H1 (cell line): ENCODE data around the gene CNGA4. TPM values are rescaled to one million over a fixed set of nuclear protein-coding genes. Genes with fewer than 3 reads are reported as not detected.

Experiments used
- CTCF ChIA-PET: fragments of 300-600 bp; sonication (Branson Sonifier 250); formaldehyde crosslinking; loops from one replicate; lab custom pipeline; 2021; ENCODE audit not compliant: partially characterized antibody; lab: Charles Lee
- POLR2A ChIA-PET: fragments of 300-600 bp; sonication (Branson Sonifier 250); formaldehyde crosslinking; loops from one replicate; lab custom pipeline; 2021; ENCODE audit warnings: inconsistent platforms; ENCODE audit not compliant: partially characterized antibody; lab: Charles Lee
- DNase-seq, 2 experiments: peaks; one replicate each; pipeline versions ENCODE4 v3.0.0 to v3.0.0-alpha.2; 2010 to 2022; ENCODE audit warnings: low spot score in 2 of 2, low read depth in 1 of 2, mixed read lengths in 1 of 2
- FAIRE-seq: peaks from 2 replicates; lab custom pipeline; 2011; peaks lifted over from hg19 to GRCh38; lab: Jason Lieb, UNC
- H2AFZ ChIP-seq: 2 replicates; pipeline ENCODE4 v1.8.1; 2012; ENCODE audit warnings: low read length, inconsistent platforms
- H2AK5ac ChIP-seq: 2 replicates; pipeline ENCODE4 v1.6.1; 2013; ENCODE audit warnings: low read depth, low read length
- H2BK120ac ChIP-seq: replicated peaks from 2 replicates; pipeline ENCODE3; 2013; ENCODE audit warnings: low read depth, low read length, inconsistent platforms
- H2BK12ac ChIP-seq: 2 replicates; pipeline ENCODE4 v1.6.1; 2013; ENCODE audit warnings: low read depth, low read length
- H2BK15ac ChIP-seq: 2 replicates; pipeline ENCODE4 v1.6.1; 2013; ENCODE audit warnings: low read length
- H2BK20ac ChIP-seq: 2 replicates; pipeline ENCODE4 v1.6.1; 2013; ENCODE audit warnings: low read length
- H2BK5ac ChIP-seq: 2 replicates; pipeline ENCODE4 v1.6.1; 2013; ENCODE audit warnings: low read depth, low read length
- H3K14ac ChIP-seq: 2 replicates; pipeline ENCODE4 v1.6.1; 2013; ENCODE audit warnings: inconsistent platforms; ENCODE audit not compliant: insufficient read length
- H3K18ac ChIP-seq: 2 replicates; pipeline ENCODE4 v1.6.1; 2013; ENCODE audit warnings: low read length; ENCODE audit errors: extremely low read depth
- H3K23ac ChIP-seq: 2 replicates; pipeline ENCODE4 v1.6.1; 2013; ENCODE audit warnings: inconsistent platforms; ENCODE audit not compliant: insufficient read length
- H3K23me2 ChIP-seq: 2 replicates; pipeline ENCODE4 v1.6.1; 2013; ENCODE audit warnings: low read depth, low read length
- H3K27ac ChIP-seq: 2 replicates; pipeline ENCODE4 v1.6.1; 2011; ENCODE audit warnings: low read depth, low read length, inconsistent platforms
- H3K27me3 ChIP-seq, 4 experiments: replicated peaks in 1 of 4; 1 replicate in 1 of 4; 2 replicates in 3 of 4; pipeline versions ENCODE4 v1.6.1 to v1.8.1; 2011 to 2013; ENCODE audit warnings: low read length in 3 of 4, mild to moderate bottlenecking in 3 of 4, inconsistent platforms in 2 of 4, mixed read lengths in 2 of 4, moderate library complexity in 1 of 4; ENCODE audit not compliant: control insufficient read depth in 3 of 4, insufficient read depth in 3 of 4; ENCODE audit errors: extremely low read depth in 1 of 4
- H3K36me3 ChIP-seq, 4 experiments: 2 replicates each; pipeline versions ENCODE4 v1.6.1 to v1.8.1; 2011 to 2013; ENCODE audit warnings: mild to moderate bottlenecking in 4 of 4, low read length in 3 of 4, moderate library complexity in 2 of 4, control low read depth in 1 of 4, inconsistent platforms in 1 of 4; ENCODE audit not compliant: insufficient read depth in 4 of 4, control insufficient read depth in 2 of 4
- H3K4ac ChIP-seq: replicated peaks from 2 replicates; pipeline ENCODE3; 2013; ENCODE audit warnings: low read length, low read depth, mixed read lengths, inconsistent platforms; ENCODE audit not compliant: insufficient read length
- H3K4me1 ChIP-seq, 4 experiments: replicated peaks in 1 of 4; 1 replicate in 1 of 4; 2 replicates in 3 of 4; pipeline versions ENCODE4 v1.6.1 to v1.8.1; 2011 to 2013; ENCODE audit warnings: low read length in 3 of 4, inconsistent platforms in 2 of 4, mixed read lengths in 1 of 4; ENCODE audit not compliant: insufficient read depth in 4 of 4, control insufficient read depth in 3 of 4
- H3K4me2 ChIP-seq, 2 experiments: 2 replicates each; pipeline versions ENCODE4 v1.6.1 to v1.8.1; 2011 to 2013; ENCODE audit warnings: low read depth in 2 of 2, low read length in 2 of 2, control low read depth in 1 of 2, inconsistent platforms in 1 of 2, mild to moderate bottlenecking in 1 of 2; ENCODE audit not compliant: insufficient read depth in 1 of 2
- H3K4me3 ChIP-seq, 4 experiments: fragments of 200-600, 300-600 bp in 1 of 4; sonication (generic), shearing (Covaris generic), sonication (Bioruptor Twin) in 1 of 4; 2 replicates each; pipeline versions ENCODE4 v1.5.1 to v1.8.1; 2011 to 2016; ENCODE audit warnings: low read length in 4 of 4, low read depth in 3 of 4, control low read depth in 2 of 4, inconsistent platforms in 2 of 4, mild to moderate bottlenecking in 2 of 4, mixed read lengths in 1 of 4, moderate library complexity in 1 of 4; ENCODE audit not compliant: insufficient read depth in 2 of 4; ENCODE audit errors: extremely low read depth in 1 of 4
- H3K56ac ChIP-seq: replicated peaks from 2 replicates; pipeline ENCODE3; 2013; ENCODE audit warnings: low read depth, mild to moderate bottlenecking, mixed read lengths, low read length, inconsistent platforms; ENCODE audit not compliant: insufficient read length
- H3K79me1 ChIP-seq: 2 replicates; pipeline ENCODE4 v1.6.1; 2013; ENCODE audit warnings: low read depth, low read length, control low read depth
- H3K79me2 ChIP-seq, 2 experiments: 2 replicates each; pipeline versions ENCODE4 v1.6.1 to v1.8.1; 2012 to 2013; ENCODE audit warnings: low read length in 2 of 2, mild to moderate bottlenecking in 2 of 2, inconsistent platforms in 1 of 2; ENCODE audit not compliant: insufficient read depth in 2 of 2, control insufficient read depth in 1 of 2
- H3K9ac ChIP-seq, 4 experiments: replicated peaks in 1 of 4; 1 replicate in 1 of 4; 2 replicates in 3 of 4; pipeline versions ENCODE4 v1.6.1 to v1.8.1; 2011 to 2013; ENCODE audit warnings: low read depth in 3 of 4, low read length in 3 of 4, control low read depth in 2 of 4, mild to moderate bottlenecking in 2 of 4, moderate library complexity in 2 of 4, inconsistent platforms in 1 of 4; ENCODE audit errors: extremely low read depth in 1 of 4
- H3K9me3 ChIP-seq, 2 experiments: 2 replicates each; pipeline versions ENCODE4 v1.6.1 to v1.8.1; 2012 to 2013; ENCODE audit warnings: mild to moderate bottlenecking in 2 of 2, moderate library complexity in 2 of 2, control low read depth in 1 of 2, inconsistent platforms in 1 of 2, low read depth in 1 of 2, low read length in 1 of 2, mixed read lengths in 1 of 2; ENCODE audit not compliant: insufficient read depth in 2 of 2
- H4K20me1 ChIP-seq, 2 experiments: replicated peaks in 1 of 2; 2 replicates each; pipeline versions ENCODE3 to v1.8.1; 2011 to 2013; ENCODE audit warnings: inconsistent platforms in 2 of 2, low read length in 2 of 2, mild to moderate bottlenecking in 1 of 2; ENCODE audit not compliant: insufficient read depth in 2 of 2, control insufficient read depth in 1 of 2
- H4K5ac ChIP-seq: 2 replicates; pipeline ENCODE4 v1.6.1; 2013; ENCODE audit warnings: low read length, low read depth, mixed read lengths, inconsistent platforms; ENCODE audit not compliant: insufficient read length
- H4K8ac ChIP-seq: 2 replicates; pipeline ENCODE4 v1.8.0; 2013; ENCODE audit warnings: mild to moderate bottlenecking, moderate library complexity, low read length, inconsistent platforms; ENCODE audit not compliant: insufficient read depth; ENCODE audit errors: extremely low read depth
- H4K91ac ChIP-seq: replicated peaks from 2 replicates; pipeline ENCODE3; 2013; ENCODE audit warnings: low read length, mixed read lengths, inconsistent platforms; ENCODE audit not compliant: insufficient read length
- BRCA1 ChIP-seq: IDR thresholded peaks from 2 replicates; pipeline ENCODE4 v1.6.1; 2012; ENCODE audit warnings: low read depth, low read length, improper control_type of control experiment
- CEBPB ChIP-seq: IDR thresholded peaks from 2 replicates; pipeline ENCODE4 v1.6.1; 2012; ENCODE audit warnings: low read depth, low read length
- CHD1 ChIP-seq: IDR thresholded peaks from 2 replicates; pipeline ENCODE4 v1.6.1; 2012; ENCODE audit warnings: low read depth, low read length, improper control_type of control experiment
- CREB1 ChIP-seq: IDR thresholded peaks from 2 replicates; pipeline ENCODE4 v1.6.1; 2012; ENCODE audit warnings: inconsistent platforms
- CTBP2 ChIP-seq: IDR thresholded peaks from 2 replicates; pipeline ENCODE4 v1.7.0; 2011; ENCODE audit warnings: borderline replicate concordance, mild to moderate bottlenecking, moderate library complexity, mixed read lengths, low read length; ENCODE audit not compliant: insufficient read depth, insufficient read length
- GABPA ChIP-seq: IDR thresholded peaks from 2 replicates; pipeline ENCODE4 v1.6.1; 2011; ENCODE audit warnings: mild to moderate bottlenecking, low read length, moderate library complexity, borderline replicate concordance; ENCODE audit not compliant: insufficient read depth
- HDAC2 ChIP-seq, 2 experiments: fragments of 300-600 bp in 1 of 2; sonication (generic) in 1 of 2; IDR thresholded peaks; 2 replicates each; pipeline ENCODE4 v1.6.1; 2011 to 2012; ENCODE audit warnings: low read depth in 2 of 2, low read length in 2 of 2, mild to moderate bottlenecking in 2 of 2, moderate library complexity in 2 of 2, borderline replicate concordance in 1 of 2, inconsistent platforms in 1 of 2
- NANOG ChIP-seq: IDR thresholded peaks from 2 replicates; pipeline ENCODE4 v1.6.1; 2011; ENCODE audit warnings: low read length, low read depth, mild to moderate bottlenecking, inconsistent platforms; ENCODE audit not compliant: insufficient read depth, poor library complexity, severe bottlenecking
- POLR2AphosphoS5 ChIP-seq: IDR thresholded peaks from 2 replicates; pipeline ENCODE4 v1.6.1; 2011; ENCODE audit warnings: low read depth, low read length
- SIX5 ChIP-seq: IDR thresholded peaks from 2 replicates; pipeline ENCODE4 v1.6.1; 2011; ENCODE audit warnings: mild to moderate bottlenecking, low read depth, low read length
- SRF ChIP-seq: IDR thresholded peaks from 2 replicates; pipeline ENCODE4 v1.6.1; 2011; ENCODE audit warnings: mild to moderate bottlenecking, low read depth, low read length, moderate library complexity
- YY1 ChIP-seq: IDR thresholded peaks from 2 replicates; pipeline ENCODE4 v1.6.1; 2011; ENCODE audit warnings: low read depth, mild to moderate bottlenecking, low read length
- WGBS, 2 experiments: shearing (Covaris generic) in 1 of 2; methylation state at CpG; one replicate each; pipeline versions ENCODE4 v1.1.6 to v1.1.7; 2013 to 2015; ENCODE audit warnings: low lambda C conversion rate in 2 of 2, mixed read lengths in 2 of 2, inconsistent platforms in 1 of 2, low coverage in 1 of 2, missing lambda C conversion rate in 1 of 2; ENCODE audit not compliant: insufficient replicate concordance in 2 of 2, insufficient coverage in 1 of 2, insufficient read length in 1 of 2; ENCODE audit errors: extremely low coverage in 1 of 2, missing lambda C conversion rate in 1 of 2; 5-methylcytosine and 5-hydroxymethylcytosine counted together
- polyA plus RNA-seq, 7 experiments: library from polyadenylated mRNA; depleted of rRNA in 3 of 7; stranded (reverse) in 5 of 7; unstranded in 2 of 7; fragments of >200 nt in 5 of 7; fragments of 200-250 nt in 2 of 7; gene quantifications; 1 replicate in 5 of 7; 2 replicates in 1 of 7; 4 replicates in 1 of 7; pipeline versions ENCODE4 v1.2.1 to v1.2.3, GENCODE V29; 2011 to 2013; ENCODE audit warnings: missing spikeins in 2 of 7, mixed read lengths in 2 of 7
- total RNA-seq: library from RNA; stranded (reverse); fragmentation: NEBNext Ultra II Directional; extraction: Animal tissue kit (Norgen Biotek cat#: 25700); gene quantifications from 2 replicates; pipeline ENCODE4 v1.2.1, GENCODE V29; 2021
- TF ChIP-seq, protein P1 (sequence below): IDR thresholded peaks from 2 replicates; pipeline ENCODE4 v1.6.1; 2012; ENCODE audit warnings: inconsistent platforms

CNGA4 gene
- total and polyA plus RNA-seq, 2 of the 8 experiments (the other 6 are each of a cell fraction or from before 2014, with no cell fraction given), result 0.29 TPM; not detected in 1

DNA sequence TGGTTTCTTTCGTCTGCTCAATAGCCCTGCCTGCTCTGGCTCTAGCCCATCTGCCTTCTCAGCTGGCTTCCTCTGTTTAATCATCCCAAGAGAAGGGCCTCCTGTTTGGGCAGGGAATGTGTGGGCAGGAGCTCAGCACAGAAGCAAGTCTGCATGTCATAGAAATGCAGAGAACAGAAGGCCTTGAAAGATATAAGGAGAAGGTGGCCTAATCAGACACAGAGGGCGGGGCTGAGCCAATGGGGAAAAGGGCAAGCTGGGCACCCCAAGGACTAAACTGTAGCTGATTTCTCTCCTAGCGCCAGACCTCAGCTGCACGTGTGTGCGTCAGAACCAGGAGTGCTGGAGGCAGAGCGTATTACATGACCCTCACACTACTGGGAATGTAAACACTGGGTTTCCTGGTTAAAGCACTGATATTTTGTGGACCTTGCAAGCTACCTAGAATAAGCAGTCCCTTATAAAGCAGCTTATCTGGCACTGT, 13.1 kb downstream of the CNGA4 start:
- H3K27ac ChIP-seq, result no peak overlapping the region
- no peaks in the 10 kb centered on the region for H4K20me1 ChIP-seq
- WGBS, 2 experiments, result 90% methylated on average over 6 of the region's 6 CpGs; no CpG with 5 or more reads in 1 of the 2 experiments
- no peak overlapping the region for H4K91ac ChIP-seq
- no peaks in the 10 kb centered on the region for H3K4me1 ChIP-seq
- no peak overlapping the region for H2BK12ac ChIP-seq
- H2BK15ac ChIP-seq, result no peak overlapping the region
- CTCF ChIA-PET, result interaction anchor here (0.6 to 14.4 kb wide), 36 partner anchors 10 to 476 kb away, joined by 3 to 166 read pairs (median 9); partner anchors contain the start of genes C11orf42, CAVIN3, CCKBR and CNGA4
- H3K27me3 ChIP-seq, result peaks cover 0 to 7% (median 1%) of the 10 kb centered on the region in 4 experiments; a peak in 2 of 7 replicates
- no peaks in the 10 kb centered on the region for H3K23me2 ChIP-seq
- no peak overlapping the region for H4K5ac ChIP-seq
- no peaks in the 10 kb centered on the region for H3K79me1 ChIP-seq
- no peak overlapping the region for H3K4me2 ChIP-seq
- no peak overlapping the region for H2BK120ac ChIP-seq
- no peaks in the 10 kb centered on the region for H3K79me2 ChIP-seq
- 0 out of 2 replicates have a peak overlapping the region, but pooled peaks have one; percentile 0 for H2AFZ ChIP-seq
- H2BK20ac ChIP-seq, result no peak overlapping the region
- H3K23ac ChIP-seq, result no peak overlapping the region
- no peak overlapping the region for H3K4ac ChIP-seq
- H2BK5ac ChIP-seq, result no peak overlapping the region
- no peak for FAIRE-seq
- POLR2A ChIA-PET, result interaction anchor here (1.3 to 1.5 kb wide), 3 partner anchors 46 to 65 kb away, joined by 3 read pairs; no protein-coding TSS in a partner anchor
- no peaks in the 10 kb centered on the region for H3K9me3 ChIP-seq
- H3K9ac ChIP-seq, result no peak overlapping the region
- no peak overlapping the region for H3K4me3 ChIP-seq
- H3K36me3 ChIP-seq, result no peaks in the 10 kb centered on the region
- H3K18ac ChIP-seq, result no peak overlapping the region
- no peak for DNase-seq
- H3K14ac ChIP-seq, result no peak overlapping the region
- no peak overlapping the region for H4K8ac ChIP-seq
- H3K56ac ChIP-seq, result no peak overlapping the region
- no peak overlapping the region for H2AK5ac ChIP-seq
- no peak for TF ChIP-seq HDAC2 (IDR thresholded peaks at IDR 0.05; ENCODE audit: borderline replicate concordance in 1 of 2, low read depth in 2 of 2, low read length in 2 of 2)
- no peak for TF ChIP-seq NANOG
- TF ChIP-seq, protein P1, sequence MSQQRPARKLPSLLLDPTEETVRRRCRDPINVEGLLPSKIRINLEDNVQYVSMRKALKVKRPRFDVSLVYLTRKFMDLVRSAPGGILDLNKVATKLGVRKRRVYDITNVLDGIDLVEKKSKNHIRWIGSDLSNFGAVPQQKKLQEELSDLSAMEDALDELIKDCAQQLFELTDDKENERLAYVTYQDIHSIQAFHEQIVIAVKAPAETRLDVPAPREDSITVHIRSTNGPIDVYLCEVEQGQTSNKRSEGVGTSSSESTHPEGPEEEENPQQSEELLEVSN, result no peak
- TF ChIP-seq GABPA, result no peak
- TF ChIP-seq BRCA1, result no peak
- no peak for TF ChIP-seq CTBP2
- TF ChIP-seq YY1, result no peak
- TF ChIP-seq SIX5, result no peak
- TF ChIP-seq CEBPB, result no peak
- no peak for TF ChIP-seq SRF
- TF ChIP-seq CHD1, result no peak
- no peak for TF ChIP-seq POLR2AphosphoS5
- no peak for TF ChIP-seq CREB1
